HEK293 (cell line): ENCODE measurements around the gene MAP1S.

Experiments
- CTCF ChIA-PET: fragments of 350-600 bp; formaldehyde crosslinking; extraction: SDS; loops from one replicate; lab custom pipeline; 2021; ENCODE audit warnings: antibody characterized with exemption; lab: Yijun Ruan, JAX
- POLR2A ChIA-PET: fragments of 300-600 bp; formaldehyde crosslinking; extraction: SDS; loops from one replicate; lab custom pipeline; 2020; ENCODE audit warnings: antibody characterized with exemption, inconsistent platforms; lab: Yijun Ruan, JAX
- H3K27ac ChIP-seq: fragments of 200-500 bp; sonication (Bioruptor generic); 2 replicates; pipeline ENCODE4 v1.5.1; 2014; ENCODE audit warnings: low read depth, low read length, control low read depth, inconsistent platforms; ENCODE audit errors: extremely low read depth
- H3K36me3 ChIP-seq, 2 experiments: fragments of 200-500 bp in 1 of 2; sonication (Bioruptor generic) in 1 of 2; 1 replicate in 1 of 2; 2 replicates in 1 of 2; pipeline ENCODE4 v1.5.1; 2014 to 2017; ENCODE audit warnings: inconsistent platforms in 2 of 2, low read length in 2 of 2; ENCODE audit not compliant: control insufficient read depth in 2 of 2, insufficient read depth in 1 of 2
- H3K4me1 ChIP-seq: fragments of 200-500 bp; sonication (Bioruptor generic); 2 replicates; pipeline ENCODE4 v1.5.1; 2014; ENCODE audit warnings: mild to moderate bottlenecking, low read length, inconsistent platforms; ENCODE audit not compliant: control insufficient read depth, insufficient read depth
- H3K4me3 ChIP-seq: 2 replicates; pipeline ENCODE4 v1.5.1; 2011; ENCODE audit warnings: low read depth, mild to moderate bottlenecking, control low read depth, low read length, moderate library complexity
- H3K9me3 ChIP-seq: fragments of 200-500 bp; sonication (Bioruptor generic); 2 replicates; pipeline ENCODE4 v1.5.1; 2014; ENCODE audit warnings: low read depth, low read length, inconsistent platforms; ENCODE audit not compliant: control insufficient read depth, insufficient read depth
- AEBP2 ChIP-seq: fragments of 450-650 bp; formaldehyde crosslinking; IDR thresholded peaks from 2 replicates; pipeline ENCODE4 v1.5.1; 2016; ENCODE audit warnings: missing biosample characterization, missing genetic modification characterization, borderline replicate concordance
- CTCF ChIP-seq: fragments of 450-650 bp; formaldehyde crosslinking; IDR thresholded peaks from 2 replicates; pipeline ENCODE4 v1.5.1; 2016; ENCODE audit warnings: missing biosample characterization, missing genetic modification characterization
- HOXA7 ChIP-seq: sonication (generic); formaldehyde crosslinking; IDR thresholded peaks from 2 replicates; pipeline ENCODE4 v1.8.1; 2022; ENCODE audit warnings: missing genetic modification reagents, borderline replicate concordance
- KLF8 ChIP-seq: fragments of 450-650 bp; formaldehyde crosslinking; IDR thresholded peaks from 2 replicates; pipeline ENCODE4 v1.5.1; 2016; ENCODE audit warnings: missing biosample characterization, missing genetic modification characterization
- OVOL3 ChIP-seq: fragments of 450-650 bp; formaldehyde crosslinking; IDR thresholded peaks from 2 replicates; pipeline ENCODE4 v1.5.1; 2016; ENCODE audit warnings: missing biosample characterization, missing genetic modification characterization
- PATZ1 ChIP-seq: fragments of 450-650 bp; formaldehyde crosslinking; IDR thresholded peaks from 2 replicates; pipeline ENCODE4 v1.5.1; 2016; ENCODE audit warnings: missing biosample characterization, missing genetic modification characterization
- SETDB1 ChIP-seq: IDR thresholded peaks from one replicate; pipeline ENCODE4 v1.6.1; 2017; ENCODE audit warnings: mild to moderate bottlenecking, low read length, moderate library complexity, mixed read lengths; ENCODE audit not compliant: insufficient read length
- TCF7L2 ChIP-seq: IDR thresholded peaks from 2 replicates; pipeline ENCODE4 v1.6.1; 2011; ENCODE audit warnings: low read depth, mild to moderate bottlenecking, inconsistent platforms, low read length, moderate library complexity, borderline replicate concordance
- YY1 ChIP-seq: fragments of 450-650 bp; formaldehyde crosslinking; IDR thresholded peaks from 2 replicates; pipeline ENCODE4 v1.5.1; 2018; ENCODE audit warnings: missing biosample characterization, missing genetic modification characterization
- ZBTB7A ChIP-seq: fragments of 450-650 bp; formaldehyde crosslinking; IDR thresholded peaks from 2 replicates; pipeline ENCODE4 v1.5.1; 2016; ENCODE audit warnings: low read depth, missing biosample characterization, missing genetic modification characterization
- ZNF221 ChIP-seq: fragments of 450-650 bp; formaldehyde crosslinking; IDR thresholded peaks from 2 replicates; pipeline ENCODE4 v1.5.1; 2017; ENCODE audit warnings: missing biosample characterization, missing genetic modification characterization, borderline replicate concordance
- ZNF223 ChIP-seq: fragments of 450-650 bp; formaldehyde crosslinking; IDR thresholded peaks from 2 replicates; pipeline ENCODE4 v1.5.1; 2016; ENCODE audit warnings: missing biosample characterization, missing genetic modification characterization
- ZNF394 ChIP-seq: fragments of 450-650 bp; formaldehyde crosslinking; IDR thresholded peaks from 2 replicates; pipeline ENCODE4 v1.5.1; 2016; ENCODE audit warnings: missing biosample characterization, missing genetic modification characterization, mild to moderate bottlenecking, moderate library complexity, borderline replicate concordance
- ZNF423 ChIP-seq: fragments of 450-650 bp; formaldehyde crosslinking; IDR thresholded peaks from 2 replicates; pipeline ENCODE4 v1.5.1; 2016; ENCODE audit warnings: missing biosample characterization, missing genetic modification characterization
- ZNF449 ChIP-seq: fragments of 450-650 bp; formaldehyde crosslinking; IDR thresholded peaks from 2 replicates; pipeline ENCODE4 v1.5.1; 2017; ENCODE audit warnings: missing biosample characterization, mild to moderate bottlenecking, missing genetic modification characterization, moderate library complexity
- ZNF571 ChIP-seq: fragments of 450-650 bp; formaldehyde crosslinking; IDR thresholded peaks from 2 replicates; pipeline ENCODE4 v1.5.0; 2017; ENCODE audit warnings: missing biosample characterization, missing genetic modification characterization
- ZNF623 ChIP-seq: fragments of 450-650 bp; formaldehyde crosslinking; IDR thresholded peaks from 2 replicates; pipeline ENCODE4 v1.5.1; 2016; ENCODE audit warnings: missing biosample characterization, missing genetic modification characterization
- ZNF707 ChIP-seq: fragments of 450-650 bp; formaldehyde crosslinking; IDR thresholded peaks from 2 replicates; pipeline ENCODE4 v1.5.1; 2016; ENCODE audit warnings: missing biosample characterization, missing genetic modification characterization
- ZSCAN4 ChIP-seq: fragments of 450-650 bp; formaldehyde crosslinking; IDR thresholded peaks from 2 replicates; pipeline ENCODE4 v1.5.1; 2017; ENCODE audit warnings: missing biosample characterization, missing genetic modification characterization

MAP1S gene

GRCh38 chr19:17739121-17739875, 20.0 kb downstream of the MAP1S start (continued):
- TF ChIP-seq ZNF449 (tag by site-specific recombination) (no peak), PATZ1 (tag by site-specific recombination) (peak; percentile 47; the same call in 1 of the 2 replicates), ZNF394 (no peak), ZBTB7A (tag by site-specific recombination) (no peak), ZNF221 (tag by site-specific recombination) (no peak), ZNF707 (tag by site-specific recombination) (no peak)
- TF ChIP-seq, all 188 proteins: peak for 12

GRCh38 chr19:17741456-17741855, 22.2 kb downstream of the MAP1S start:
- ChIA-PET POLR2A (no interaction called here), CTCF (interaction anchor here (0.6 to 1.9 kb wide), 4 partner anchors 16 to 27 kb away, joined by 3 to 6 read pairs (median 5); no protein-coding TSS in a partner anchor)
- Histone ChIP-seq H3K4me3 (no peak overlapping the region), H3K36me3 (peaks cover 0 to 2% of the 10 kb centered on the region in 2 experiments; a peak in 2 of 3 replicates), H3K9me3 (no peaks in the 10 kb centered on the region), H3K4me1 (no peaks in the 10 kb centered on the region; the same call in 1 of the 2 replicates), H3K27ac (no peak overlapping the region)
- TF ChIP-seq ZNF571 = no peak
- no peak for TF ChIP-seq HOXA7
- TF ChIP-seq ZNF623 (tag by site-specific recombination) = no peak
- no peak for TF ChIP-seq TCF7L2
- no peak for TF ChIP-seq ZSCAN4 (tag by site-specific recombination)
- TF ChIP-seq SETDB1 = no peak
- TF ChIP-seq ZNF423 (tag by site-specific recombination) = no peak
- no peak for TF ChIP-seq ZNF223 (tag by site-specific recombination)
- no peak for TF ChIP-seq KLF8 (tag by site-specific recombination)
- TF ChIP-seq AEBP2 (tag by site-specific recombination) = no peak
- no peak for TF ChIP-seq YY1
- no peak for TF ChIP-seq CTCF (tag by site-specific recombination)
- TF ChIP-seq OVOL3 = no peak
- TF ChIP-seq, all 188 proteins: peak for 0
